ENCODE measurements around the gene HIRA.
"Not testable (repeated sequence)": the region's sequence is repeated elsewhere in the genome, so short reads cannot be mapped to it uniquely, and the experiment has no call there.

The HIRA gene

GRCh38 chr22:19443544-19444211 is 12.1 kb upstream of the HIRA start:
- DNase-seq (ENCODE audit: low read depth, low spot score) = no peak
- no peak for TF ChIP-seq CTCF (IDR thresholded peaks at IDR 0.05; ENCODE audit: low read depth, low read length)
- in situ Hi-C loops (cut with HindIII; ENCODE audit: low sequenced_read_pairs) = no loop called here
- H3K4me3 ChIP-seq (ENCODE audit: low read depth, low read length) = no peak overlapping the region

GRCh38 chr22:19442166-19442565 is 10.6 kb upstream of the HIRA start:
- DNase-seq (ENCODE audit: low read depth, low spot score) = no peak
- in situ Hi-C loops (cut with HindIII; ENCODE audit: low sequenced_read_pairs) = no loop called here
- no peak overlapping the region for H3K4me3 ChIP-seq (ENCODE audit: low read depth, low read length)
- no peak for TF ChIP-seq CTCF (IDR thresholded peaks at IDR 0.05; ENCODE audit: low read depth, low read length)

GRCh38 chr22:19440411-19441195 is 9.1 kb upstream of the HIRA start:
- no peak overlapping the region for H3K4me3 ChIP-seq (ENCODE audit: low read depth, low read length)
- no peak for TF ChIP-seq CTCF (IDR thresholded peaks at IDR 0.05; ENCODE audit: low read depth, low read length)
- no peak for DNase-seq (ENCODE audit: low read depth, low spot score)
- in situ Hi-C loops (cut with HindIII; ENCODE audit: low sequenced_read_pairs) = no loop called here

- no peak for TF ChIP-seq CTCF (IDR thresholded peaks at IDR 0.05; ENCODE audit: low read depth, low read length)
- no peak overlapping the region for H3K4me3 ChIP-seq (ENCODE audit: low read depth, low read length)
- in situ Hi-C loops (cut with HindIII; ENCODE audit: low sequenced_read_pairs) = no loop called here
- DNase-seq (ENCODE audit: low read depth, low spot score) = no peak
These were observed 6.8 kb upstream of the HIRA start for GRCh38 chr22:19438298-19438697.

- in situ Hi-C loops (cut with HindIII; ENCODE audit: low sequenced_read_pairs); H3K4me3 ChIP-seq (ENCODE audit: low read depth, low read length); DNase-seq (ENCODE audit: low read depth, low spot score): not testable (repeated sequence)
These were observed 5.1 kb upstream of the HIRA start for GRCh38 chr22:19436444-19437161.

GRCh38 chr22:19434829-19435580 is 3.5 kb upstream of the HIRA start:
- DNase-seq (ENCODE audit: low read depth, low spot score) = no peak
- no peak for TF ChIP-seq CTCF (IDR thresholded peaks at IDR 0.05; ENCODE audit: low read depth, low read length)
- in situ Hi-C loops (cut with HindIII; ENCODE audit: low sequenced_read_pairs) = no loop called here
- H3K4me3 ChIP-seq (ENCODE audit: low read depth, low read length) = no peak overlapping the region

Data from astrocyte of the spinal cord (primary cell).